Prostate gland (tissue), 2 donors: ENCODE measurements around the gene ICAM4. TPM values are rescaled to one million over a fixed set of nuclear protein-coding genes. Genes with fewer than 3 reads are reported as not detected.

Source experiments
- DNase-seq: peaks from one replicate; pipeline ENCODE4 v3.0.0-alpha.2; 2019; ENCODE audit warnings: low spot score
- H3K27ac ChIP-seq, 2 donors: fragments of 200-600 bp; sonication (generic); 2 replicates each; pipeline ENCODE4 v1.5.1; 2017 to 2019
- H3K27me3 ChIP-seq: fragments of 200-600 bp; sonication (generic); replicated peaks from 2 replicates; pipeline ENCODE4 v1.5.1; 2019; ENCODE audit not compliant: insufficient read depth
- H3K36me3 ChIP-seq, 2 donors: fragments of 200-600 bp; sonication (generic); 1 replicate in 1 of 2; 2 replicates in 1 of 2; pipeline versions ENCODE4 v1.5.1 to v1.8.1; 2017 to 2019
- H3K4me1 ChIP-seq: fragments of 200-600 bp; sonication (generic); replicated peaks from 2 replicates; pipeline ENCODE4 v1.5.1; 2019
- H3K4me3 ChIP-seq, 2 donors: fragments of 200-600 bp; sonication (generic); 2 replicates each; pipeline ENCODE4 v1.5.1; 2017 to 2019
- H3K9me3 ChIP-seq: fragments of 200-600 bp; sonication (generic); 2 replicates; pipeline ENCODE4 v1.5.1; 2017
- CTCF ChIP-seq, 4 experiments: fragments of 200-600 bp in 2 of 4; fragments of 450-650 bp in 2 of 4; sonication (generic) in 2 of 4; IDR thresholded peaks; 1 replicate in 3 of 4; 2 replicates in 1 of 4; pipeline ENCODE4 v1.5.1; 2016 to 2019; ENCODE audit warnings: antibody characterized with exemption in 4 of 4, mild to moderate bottlenecking in 2 of 4, moderate library complexity in 2 of 4
- POLR2A ChIP-seq: fragments of 450-650 bp; IDR thresholded peaks from one replicate; pipeline ENCODE4 v1.6.1; 2016; ENCODE audit warnings: antibody characterized with exemption, mild to moderate bottlenecking
- POLR2AphosphoS5 ChIP-seq: sonication (generic); formaldehyde crosslinking; IDR thresholded peaks from one replicate; pipeline ENCODE4 v1.6.1; 2017; ENCODE audit warnings: antibody characterized with exemption
- WGBS: methylation state at CpG from one replicate; pipeline ENCODE4 v1.1.5; 2018; 5-methylcytosine and 5-hydroxymethylcytosine counted together
- intact Hi-C: fragments of 100-400 bp; cut with DNase I; formaldehyde crosslinking; loops from one replicate; pipeline ENCODE4 v1.14.2; 2022
- total RNA-seq, 2 donors: library from RNA; depleted of rRNA; stranded (reverse); fragments of >200 nt; gene quantifications; one replicate each; pipeline ENCODE4 v1.1.0, GENCODE V29; 2016

Gene ICAM4
- total RNA-seq, 2 donors from 2014 or later, result 1.0 TPM; not detected in 1

GRCh38 chr19:10288662-10289166, 2.0 kb downstream of the ICAM4 start:
- intact Hi-C loops, result no loop called here
- Histone ChIP-seq H3K9me3 (no peaks in the 10 kb centered on the region), H3K4me3 (peak overlapping the region; percentile 5 to 17), H3K4me1 (peaks cover 2% of the 10 kb centered on the region), H3K27me3 (peaks cover 40% of the 10 kb centered on the region), H3K27ac (no peak overlapping the region), H3K36me3 (no peaks in the 10 kb centered on the region)
- 7% methylated on average over 23 of the region's 23 CpGs for WGBS
- TF ChIP-seq POLR2A (no peak), CTCF (IDR thresholded peaks at IDR 0.05) (no peak), POLR2AphosphoS5 (no peak)
- no peak for DNase-seq

DNA sequence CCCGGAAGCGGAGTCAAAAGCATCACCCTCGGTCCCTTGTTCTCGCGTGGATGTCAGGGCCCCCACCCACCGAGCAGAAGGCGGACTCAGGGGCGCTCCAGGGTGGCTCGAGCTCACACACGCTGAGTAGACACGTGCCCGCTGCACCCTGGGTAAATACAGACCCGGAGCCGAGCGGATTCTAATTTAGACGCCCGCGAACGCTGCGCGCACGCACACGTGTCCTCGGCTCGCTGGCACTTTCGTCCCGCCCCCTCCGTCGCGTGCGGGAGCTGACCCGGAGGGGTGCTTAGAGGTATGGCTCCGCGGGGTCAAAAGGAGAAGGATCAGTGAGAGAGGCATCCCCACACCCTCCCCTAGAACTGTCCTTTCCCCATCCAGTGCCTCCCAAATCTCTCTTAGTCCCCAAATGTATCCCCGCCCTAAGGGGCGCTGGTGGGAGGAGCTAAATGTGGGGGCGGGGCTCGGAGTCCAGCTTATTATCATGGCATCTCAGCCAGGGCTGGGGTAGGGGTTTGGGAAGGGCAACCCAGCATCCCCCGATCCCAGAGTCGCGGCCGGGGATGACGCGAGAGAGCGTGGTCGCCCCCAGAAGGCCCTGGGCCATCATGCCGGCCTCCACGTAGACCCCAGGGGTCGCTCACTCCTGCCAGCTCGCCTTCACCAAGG, 2.5 kb downstream of the ICAM4 start:
- peak overlapping the region; percentile 5 to 17 for H3K4me3 ChIP-seq
- H3K27me3 ChIP-seq, result peaks cover 45% of the 10 kb centered on the region
- H3K9me3 ChIP-seq, result no peaks in the 10 kb centered on the region
- peaks cover 2% of the 10 kb centered on the region for H3K4me1 ChIP-seq
- H3K36me3 ChIP-seq, result no peaks in the 10 kb centered on the region
- H3K27ac ChIP-seq, result no peak overlapping the region
- WGBS, result under 1% methylated on average over 50 of the region's 50 CpGs
- DNase-seq, result no peak
- TF ChIP-seq POLR2A (no peak), CTCF (IDR thresholded peaks at IDR 0.05) (no peak)
- intact Hi-C loops, result no loop called here

DNA sequence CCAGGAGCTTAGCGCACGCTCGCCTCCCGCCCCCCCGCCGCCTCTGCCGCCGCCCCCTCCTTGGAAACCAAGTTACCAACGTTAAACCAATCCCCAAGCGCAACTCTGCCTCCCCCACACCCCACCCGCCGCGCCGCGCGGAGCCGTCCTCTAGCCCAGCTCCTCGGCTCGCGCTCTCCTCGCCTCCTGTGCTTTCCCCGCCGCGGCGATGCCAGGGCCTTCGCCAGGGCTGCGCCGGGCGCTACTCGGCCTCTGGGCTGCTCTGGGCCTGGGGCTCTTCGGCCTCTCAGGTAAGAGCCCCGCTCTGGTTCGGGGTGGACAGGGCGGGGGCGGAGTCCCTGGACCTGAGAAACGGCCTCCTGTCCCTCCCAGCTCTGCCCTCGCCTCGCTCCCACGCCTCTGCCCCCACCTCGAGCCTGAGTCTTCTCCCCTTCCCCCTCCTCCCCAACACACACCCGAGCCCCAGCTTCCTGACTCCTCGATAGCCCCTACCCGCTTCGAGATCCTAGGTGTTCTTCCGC, 3.1 kb downstream of the ICAM4 start, which contains the start of gene ICAM5:
ICAM5 (plus strand) TSS at position 117 of the 521 bp plus-strand sequence; CDS start at position 209, 92 bp downstream.
- Histone ChIP-seq H3K36me3 (no peaks in the 10 kb centered on the region), H3K4me1 (peaks cover 2% of the 10 kb centered on the region), H3K4me3 (peak within 1 kb of the TSS; percentile 5 to 17), H3K27ac (no peak within 1 kb of the TSS), H3K27me3 (peaks cover 51% of the 10 kb centered on the region), H3K9me3 (no peaks in the 10 kb centered on the region)
- intact Hi-C loops, result no loop called here
- 3% methylated on average over 14 of the region's 45 CpGs for WGBS
- no peak for DNase-seq
- TF ChIP-seq POLR2AphosphoS5 (no peak), POLR2A (no peak), CTCF (IDR thresholded peaks at IDR 0.05) (no peak)

GRCh38 chr19:10290357-10290875, 3.7 kb downstream of the ICAM4 start:
- intact Hi-C loops, result no loop called here
- H3K36me3 ChIP-seq, result no peaks in the 10 kb centered on the region
- H3K9me3 ChIP-seq, result no peaks in the 10 kb centered on the region
- H3K4me3 ChIP-seq, result no peak overlapping the region
- peaks cover 4% of the 10 kb centered on the region for H3K4me1 ChIP-seq
- H3K27ac ChIP-seq, result no peak overlapping the region
- 2% methylated on average over 30 of the region's 30 CpGs for WGBS
- TF ChIP-seq POLR2A, result no peak
- no peak for TF ChIP-seq POLR2AphosphoS5
- TF ChIP-seq CTCF (IDR thresholded peaks at IDR 0.05), result no peak
- DNase-seq, result no peak
- H3K27me3 ChIP-seq, result peaks cover 57% of the 10 kb centered on the region
